GM18508 (cell line): ENCODE results near the gene MGMT.

Source experiments
- ATAC-seq: cut with Tn5 transposase; IDR thresholded peaks from one replicate; pipeline ENCODE4 v1.9.1; 2021; ENCODE audit warnings: moderate number of reproducible peaks; ENCODE audit not compliant: insufficient read depth, unreplicated experiment

The MGMT gene

DNA sequence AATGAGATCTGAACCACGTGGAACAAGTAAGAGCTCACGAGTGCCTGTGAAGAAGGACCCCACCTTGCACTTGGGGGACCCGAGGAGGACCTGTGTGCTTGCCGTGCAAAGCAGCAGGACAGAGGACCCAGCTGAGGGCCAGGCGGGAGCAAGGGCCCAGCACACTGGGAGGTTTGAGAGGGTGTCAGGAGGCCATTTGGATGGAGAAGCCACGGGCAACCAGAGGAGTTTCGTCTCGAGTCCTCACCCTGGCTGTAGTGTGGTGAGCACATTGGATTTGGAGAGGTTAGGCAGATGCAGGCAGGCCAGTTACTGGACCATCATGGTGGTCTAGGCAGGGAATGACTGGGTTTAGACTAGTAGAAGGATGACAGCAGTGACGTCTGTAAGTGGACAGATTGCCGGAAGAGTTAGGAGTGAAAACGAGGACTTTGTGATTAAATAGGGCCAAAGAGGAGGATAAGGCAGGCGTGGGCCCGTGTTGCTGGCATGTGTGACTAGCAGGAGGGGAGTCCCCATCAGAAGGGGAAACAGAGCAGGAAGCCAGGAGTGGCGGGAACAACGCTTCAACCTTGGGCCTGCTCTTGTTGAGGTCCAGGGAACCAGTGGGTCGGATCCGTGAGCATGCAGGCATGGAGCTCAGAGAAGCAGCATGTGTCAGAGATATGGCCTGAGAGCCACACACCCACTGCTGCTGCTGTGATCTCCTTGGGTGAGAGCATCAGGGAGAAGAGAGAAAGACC is 208.2 kb downstream of the MGMT start:
- no peak for ATAC-seq

DNA sequence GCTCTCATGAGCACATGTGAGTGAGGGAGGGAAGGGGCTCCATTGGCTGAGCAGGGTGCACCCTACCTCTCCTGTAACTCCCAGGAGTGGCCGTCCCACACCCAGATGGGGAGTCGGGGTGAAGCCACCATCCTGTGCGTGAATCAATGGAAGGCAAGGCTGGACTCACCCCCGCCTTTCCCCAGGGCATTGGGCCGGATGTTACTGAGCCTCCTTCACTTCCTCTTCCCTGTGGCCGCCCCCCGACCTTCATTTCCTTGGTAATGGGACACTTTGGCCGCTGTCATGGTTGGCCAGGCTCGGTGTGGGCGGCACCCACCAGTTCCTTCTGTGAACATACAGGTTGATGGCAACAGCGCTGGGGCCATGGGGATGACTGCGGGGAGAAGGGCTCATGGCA is 209.0 kb downstream of the MGMT start:
- ATAC-seq, result no peak

DNA sequence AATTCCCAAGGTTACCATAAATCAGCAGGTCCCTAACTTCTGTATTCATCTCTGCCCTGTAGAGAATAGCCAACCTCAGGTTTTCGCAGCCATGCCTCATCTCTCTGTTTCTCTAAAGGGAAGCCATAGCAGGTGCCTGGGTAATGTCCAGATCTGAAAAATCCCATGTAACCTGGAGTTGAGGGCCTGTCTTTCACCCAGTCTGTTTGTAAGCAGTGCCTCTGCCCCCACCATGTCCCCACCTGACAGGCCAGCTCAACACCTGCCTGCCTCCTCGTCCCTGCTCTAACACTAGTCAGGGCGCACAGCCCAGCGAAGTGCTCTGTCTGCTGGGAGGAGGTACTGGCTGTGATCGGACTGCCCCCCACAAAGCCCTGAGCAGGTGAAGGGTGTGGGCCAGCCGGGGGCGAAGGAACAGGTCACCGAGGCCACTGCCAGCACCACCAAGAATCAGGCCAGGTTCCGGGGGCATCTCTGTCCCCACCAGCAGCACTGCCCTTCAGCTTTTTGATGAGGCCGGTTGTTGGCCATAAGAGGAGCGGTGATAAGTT is 210.4 kb downstream of the MGMT start:
- no peak for ATAC-seq

DNA sequence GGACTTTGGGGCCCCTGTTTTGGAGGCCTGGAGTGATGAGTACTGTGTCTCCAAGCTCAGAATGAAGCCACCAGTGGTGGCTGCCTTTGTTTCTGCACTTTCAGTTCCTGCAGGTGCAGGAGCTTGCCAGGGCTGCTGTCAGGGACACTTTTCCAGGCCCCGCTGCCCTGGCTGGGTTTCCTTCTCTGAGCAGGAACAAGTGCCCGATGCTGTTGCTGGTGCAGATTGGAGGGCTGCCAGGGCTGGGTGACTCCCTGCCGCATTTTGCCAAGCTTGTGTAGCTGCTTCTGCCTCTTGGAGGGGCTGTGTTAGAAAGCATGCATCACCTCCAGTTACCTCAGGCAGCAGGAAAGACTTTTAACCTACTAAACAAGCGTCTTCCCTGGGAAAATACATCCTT is 211.1 kb downstream of the MGMT start:
- ATAC-seq, result no peak

DNA sequence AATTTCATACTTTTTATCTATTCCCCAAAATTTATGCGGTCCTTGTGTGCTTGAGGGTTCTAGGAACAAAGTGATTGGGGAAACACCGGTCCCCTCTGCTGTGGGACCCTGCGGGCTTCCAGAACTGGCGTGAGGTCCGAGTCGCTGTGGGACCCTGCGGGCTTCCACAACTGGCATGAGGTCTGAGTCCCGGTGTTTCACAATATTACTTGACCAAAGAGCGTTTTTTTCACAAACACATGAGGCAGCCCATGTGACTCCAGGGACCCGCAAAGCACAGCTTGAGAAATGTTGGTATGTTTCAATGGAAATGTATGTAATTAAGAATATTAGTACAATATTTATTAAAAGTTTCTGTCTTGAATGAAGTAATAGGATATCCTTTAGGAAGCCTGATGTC is 212.2 kb downstream of the MGMT start:
- ATAC-seq, result no peak

DNA sequence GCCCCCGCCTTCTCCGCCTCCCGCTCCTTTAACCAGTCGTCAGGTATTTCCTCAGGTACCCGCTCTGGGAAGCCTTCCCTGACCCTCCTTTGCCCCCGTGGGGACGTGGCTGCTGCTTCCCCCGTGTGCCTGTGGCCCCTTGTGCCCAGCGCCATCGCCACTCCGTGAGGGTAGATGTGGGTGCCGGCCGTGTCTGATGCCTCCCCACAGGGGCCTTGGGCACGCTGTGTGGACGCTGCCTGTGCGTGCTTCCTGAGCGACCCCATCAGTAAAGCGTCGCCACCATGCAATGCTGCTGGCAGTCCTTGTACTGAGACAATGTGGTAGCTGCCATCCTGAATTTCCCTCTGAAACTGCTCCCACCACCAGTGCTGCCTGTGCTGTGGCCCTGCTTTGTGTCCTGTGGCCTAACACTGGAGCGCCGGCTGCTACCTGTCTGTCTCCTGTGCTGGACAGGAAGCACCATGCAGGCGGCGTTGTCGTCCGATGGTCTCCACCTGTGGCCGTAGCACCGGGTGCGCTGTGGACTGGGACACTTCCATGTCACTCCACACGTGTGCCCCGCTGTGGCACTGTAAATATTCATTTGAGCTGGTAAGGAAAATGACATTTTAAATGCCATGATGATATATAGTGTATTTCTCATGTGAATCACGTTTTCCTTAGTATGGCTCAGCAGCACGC is 213.8 kb downstream of the MGMT start:
- no peak for ATAC-seq

DNA sequence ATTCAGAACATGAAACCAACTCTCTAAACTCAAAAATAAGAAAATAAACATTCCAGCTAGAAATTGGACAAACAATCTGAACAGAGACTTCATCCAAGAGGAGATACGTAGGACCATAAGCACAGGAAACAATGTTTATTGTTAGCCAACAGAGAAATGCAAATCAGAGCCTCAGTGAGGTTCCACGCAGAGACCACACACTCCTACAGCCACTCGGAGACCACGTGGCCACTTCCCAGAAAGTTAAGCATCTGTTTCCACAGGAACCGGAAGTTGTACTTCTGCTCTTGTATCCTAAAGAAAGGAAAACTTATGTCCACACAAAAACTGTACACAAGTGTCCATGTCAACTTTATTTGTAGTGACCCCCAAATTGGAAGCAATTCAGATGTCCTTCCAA is 214.8 kb downstream of the MGMT start:
- ATAC-seq, result no peak

DNA sequence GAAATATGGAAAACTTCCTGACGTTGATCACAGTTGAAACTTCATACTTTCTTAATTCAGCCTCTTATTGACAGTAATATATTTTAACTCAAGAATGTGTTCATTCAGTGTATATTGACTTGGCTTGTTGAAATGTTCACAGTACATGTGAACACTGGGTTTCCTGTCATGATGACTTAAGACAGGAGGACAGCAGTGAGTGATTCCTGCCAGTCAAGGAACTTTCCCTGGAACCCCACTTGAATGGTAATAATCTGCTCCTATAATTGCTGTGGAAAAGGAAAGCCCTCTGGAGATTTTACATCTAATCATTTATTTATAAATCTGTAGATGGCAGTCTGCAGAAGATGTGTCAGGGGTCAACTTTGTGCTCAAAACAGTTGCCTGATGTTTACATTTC is 216.5 kb downstream of the MGMT start:
- no peak for ATAC-seq

DNA sequence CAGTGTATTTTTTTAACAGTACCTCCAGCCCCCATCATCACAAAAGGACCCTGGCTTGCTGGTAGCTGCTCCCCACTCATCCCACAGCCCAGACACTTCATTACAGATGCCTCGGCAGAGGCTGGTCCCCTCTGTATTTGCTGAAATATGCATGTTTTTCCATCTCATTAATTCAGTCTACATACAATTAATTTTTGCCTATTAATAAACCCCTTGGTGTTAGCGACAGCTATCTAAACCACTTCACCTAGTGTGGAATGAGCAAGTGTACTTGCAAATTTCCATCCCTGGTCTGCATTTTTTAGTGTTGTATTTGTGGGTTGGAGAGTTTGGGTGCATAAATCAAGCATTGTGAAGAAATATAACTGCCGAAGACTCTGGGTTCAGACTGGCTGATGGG is 216.9 kb downstream of the MGMT start:
- no peak for ATAC-seq

DNA sequence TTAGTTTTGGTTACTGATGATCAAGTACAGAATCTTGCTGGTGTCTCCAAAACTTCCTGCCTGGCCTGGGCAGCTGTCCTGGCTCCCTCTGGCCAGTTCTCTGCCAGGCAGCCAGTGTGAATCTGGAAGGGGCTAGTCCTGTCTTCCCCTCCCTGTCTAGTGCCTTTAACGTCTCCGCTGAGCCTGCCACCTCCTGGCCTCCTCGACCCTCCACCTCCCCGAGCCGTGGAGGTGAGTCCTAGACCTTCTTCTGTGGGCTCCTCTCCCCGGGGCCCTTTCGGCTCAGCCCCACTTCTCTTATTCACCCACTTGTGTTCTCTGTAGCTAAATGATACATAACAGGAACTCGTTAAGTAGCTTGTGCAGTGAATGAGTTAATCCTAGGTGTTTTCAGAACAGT is 218.2 kb downstream of the MGMT start:
- no peak for ATAC-seq

DNA sequence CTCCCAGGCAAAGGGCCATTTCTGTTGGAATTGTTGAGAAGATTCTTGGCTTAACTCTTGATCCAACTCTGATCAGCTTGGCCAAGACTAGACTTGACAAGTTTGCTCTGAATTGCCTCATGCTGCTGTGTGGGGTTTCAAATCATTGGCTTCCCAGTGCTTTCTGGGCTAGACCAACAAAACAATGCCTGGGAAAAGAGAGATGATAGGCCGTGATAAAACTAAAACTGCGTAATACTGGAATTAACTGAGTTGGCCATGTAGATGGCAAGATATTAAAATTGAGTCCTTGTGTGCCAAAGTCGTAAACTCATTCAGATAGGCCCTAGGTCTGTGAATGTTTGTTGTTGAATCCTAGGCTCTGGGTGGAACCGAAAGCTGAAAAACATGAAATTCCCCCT is 222.6 kb downstream of the MGMT start:
- ATAC-seq, result no peak

DNA sequence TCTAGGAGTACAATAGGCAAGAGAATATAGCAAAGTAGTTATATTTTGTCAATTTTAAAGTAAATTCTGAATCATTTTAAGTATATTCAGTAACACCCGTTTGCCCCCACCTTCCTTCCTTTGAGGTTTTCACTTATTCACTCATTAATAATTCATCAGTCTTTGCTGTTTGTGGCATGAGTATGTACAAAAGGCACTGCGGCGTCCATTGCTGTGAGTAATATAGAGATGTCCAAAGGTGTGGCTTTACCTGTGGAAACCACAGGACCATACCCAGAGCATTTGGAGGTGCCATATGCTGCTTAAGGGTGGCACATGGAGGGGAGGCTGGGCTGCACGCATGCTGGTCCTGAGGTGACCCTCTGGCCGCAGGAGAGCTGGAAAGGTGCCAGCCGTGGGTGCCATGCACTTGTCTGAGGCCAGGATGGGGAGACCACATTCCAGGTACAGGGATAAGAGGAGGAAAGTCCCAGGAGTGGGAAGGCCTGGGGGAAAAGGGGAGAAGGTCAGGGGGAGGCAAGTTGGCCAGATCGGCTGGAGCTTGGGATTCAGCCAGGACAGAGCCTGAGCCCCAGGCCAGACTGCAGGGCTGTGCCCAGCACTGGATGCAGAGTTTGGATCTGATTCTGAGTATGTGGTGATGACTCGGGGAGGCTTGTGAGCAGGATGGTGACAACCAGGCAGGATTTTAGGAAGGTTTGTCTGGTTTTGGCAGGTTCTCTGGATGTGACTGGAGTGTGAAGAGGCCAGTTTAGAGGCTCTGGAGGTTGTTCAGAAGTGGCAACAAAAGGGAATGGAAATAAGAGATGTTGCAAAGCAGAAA is 223.4 kb downstream of the MGMT start:
- no peak for ATAC-seq

DNA sequence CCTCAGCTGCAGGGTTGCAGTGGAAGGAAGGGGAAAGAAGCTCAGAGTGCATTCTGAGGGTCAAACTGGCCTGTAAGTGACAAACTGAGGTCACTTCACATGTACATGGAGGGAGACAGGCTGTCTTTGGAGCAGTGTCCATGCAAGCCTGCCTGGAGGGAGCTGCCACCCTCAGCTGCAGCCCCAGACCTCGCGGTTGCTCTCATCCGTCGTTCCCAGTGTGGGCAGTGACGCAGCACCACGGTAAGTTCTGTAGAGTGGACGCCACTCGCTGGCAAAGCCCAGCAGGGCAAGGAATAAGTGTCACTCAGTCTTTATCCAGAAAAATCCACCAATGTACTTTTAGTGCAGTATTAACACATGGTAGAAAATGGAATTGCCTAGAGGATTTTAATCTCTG is 225.7 kb downstream of the MGMT start:
- ATAC-seq, result no peak

DNA sequence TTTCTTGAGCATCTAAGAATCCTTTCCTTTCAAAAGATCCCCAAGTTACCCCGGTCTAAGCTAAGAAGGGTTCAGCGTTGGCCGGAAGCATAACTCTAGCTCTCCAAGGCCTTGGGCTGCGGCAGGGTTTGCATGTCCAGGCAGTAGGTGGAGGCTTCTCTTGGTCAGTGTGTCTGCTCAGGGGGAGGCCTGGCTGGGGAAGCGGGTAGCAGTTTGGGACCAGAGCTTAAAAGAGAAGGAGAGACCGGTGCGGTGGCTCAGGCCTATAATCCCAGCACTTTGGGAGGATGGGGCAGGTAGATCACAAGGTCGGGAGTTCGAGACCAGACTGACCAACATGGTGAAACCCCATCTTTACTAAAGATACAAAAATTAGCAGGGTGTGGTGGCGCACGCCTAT is 226.3 kb downstream of the MGMT start:
- no peak for ATAC-seq

DNA sequence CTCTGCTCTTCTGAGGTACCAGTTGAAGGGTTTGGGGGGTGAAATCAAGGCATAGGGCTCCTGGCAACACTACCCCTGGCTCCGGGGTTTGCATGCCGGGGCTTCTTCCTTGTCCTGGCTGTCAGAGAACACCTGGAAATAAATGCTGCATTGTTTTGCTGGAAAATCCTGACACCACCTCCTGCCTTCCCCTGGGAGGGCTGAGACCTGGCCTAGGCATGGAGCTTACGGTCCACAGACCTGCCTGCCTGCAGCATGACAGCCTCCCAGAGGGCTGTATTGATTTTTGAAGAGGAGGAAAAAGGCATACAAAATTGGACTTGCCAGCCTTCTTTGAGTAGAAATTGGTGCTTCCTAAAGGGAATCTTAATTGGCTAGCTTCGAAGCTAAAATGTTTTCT is 227.1 kb downstream of the MGMT start:
- ATAC-seq, result no peak

DNA sequence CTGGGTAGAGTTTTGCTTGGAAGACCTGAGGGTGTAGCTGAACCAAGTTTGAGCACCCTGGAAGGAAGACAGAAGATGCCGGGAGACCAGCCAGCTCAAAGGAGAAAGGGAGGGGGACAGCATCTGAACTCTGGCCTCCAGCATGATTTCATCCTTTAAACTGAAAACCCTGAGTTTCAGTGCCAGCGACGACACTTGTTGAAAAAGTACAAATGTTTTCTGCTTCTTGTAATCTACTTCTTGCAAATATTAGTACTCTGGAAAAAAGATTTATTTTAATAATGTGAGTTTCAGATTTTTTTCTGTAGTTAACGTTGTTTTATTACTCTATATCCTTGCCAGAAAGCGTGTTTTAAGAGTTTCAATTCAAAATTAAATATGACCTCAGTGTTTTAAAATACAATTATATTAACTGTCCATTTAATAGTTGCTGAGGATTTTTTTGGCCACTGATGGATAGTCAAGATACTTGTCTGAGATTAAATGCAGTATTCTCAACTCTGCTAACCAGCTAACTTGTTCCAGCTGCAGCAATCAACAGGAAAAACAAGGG is 227.7 kb downstream of the MGMT start:
- no peak for ATAC-seq

DNA sequence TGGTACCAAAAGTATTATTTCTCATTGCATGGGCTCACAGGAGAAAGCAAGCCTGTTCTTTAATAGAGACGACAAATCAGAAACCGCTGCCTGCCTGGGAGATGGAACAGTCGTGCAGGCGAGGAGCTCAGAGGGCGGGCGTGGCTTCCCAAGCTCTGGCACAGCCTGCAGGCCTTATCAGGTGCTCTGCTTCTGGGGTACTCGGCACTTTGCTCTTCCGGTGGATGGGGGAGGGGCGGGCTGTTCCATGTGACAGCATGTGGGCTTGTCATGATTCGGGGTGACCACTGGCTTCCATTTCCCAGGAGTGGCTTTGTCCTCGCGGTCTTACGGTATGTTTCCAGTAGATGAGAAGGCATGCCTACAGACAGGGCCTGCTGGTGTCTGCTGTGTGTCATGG is 228.6 kb downstream of the MGMT start:
- no peak for ATAC-seq

DNA sequence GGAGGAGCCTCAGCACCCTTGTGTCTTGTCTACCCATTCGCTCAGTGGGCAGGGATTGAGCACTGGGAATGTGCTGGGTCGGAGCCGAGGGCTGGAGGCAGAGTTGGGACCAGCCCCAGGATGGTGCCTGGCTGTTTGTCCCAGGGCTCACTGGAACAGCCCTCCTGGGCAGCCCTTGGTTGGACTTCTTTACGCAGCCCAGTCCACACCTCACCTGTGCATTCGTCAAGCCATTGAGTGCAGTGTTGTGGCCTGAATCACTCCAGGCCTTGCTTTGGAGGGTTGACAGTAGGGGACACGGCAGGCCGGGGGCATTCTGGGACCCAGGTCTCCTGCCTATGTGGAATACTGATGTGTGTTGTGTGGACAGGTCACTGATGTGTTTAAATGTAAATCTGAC is 229.6 kb downstream of the MGMT start:
- no peak for ATAC-seq

DNA sequence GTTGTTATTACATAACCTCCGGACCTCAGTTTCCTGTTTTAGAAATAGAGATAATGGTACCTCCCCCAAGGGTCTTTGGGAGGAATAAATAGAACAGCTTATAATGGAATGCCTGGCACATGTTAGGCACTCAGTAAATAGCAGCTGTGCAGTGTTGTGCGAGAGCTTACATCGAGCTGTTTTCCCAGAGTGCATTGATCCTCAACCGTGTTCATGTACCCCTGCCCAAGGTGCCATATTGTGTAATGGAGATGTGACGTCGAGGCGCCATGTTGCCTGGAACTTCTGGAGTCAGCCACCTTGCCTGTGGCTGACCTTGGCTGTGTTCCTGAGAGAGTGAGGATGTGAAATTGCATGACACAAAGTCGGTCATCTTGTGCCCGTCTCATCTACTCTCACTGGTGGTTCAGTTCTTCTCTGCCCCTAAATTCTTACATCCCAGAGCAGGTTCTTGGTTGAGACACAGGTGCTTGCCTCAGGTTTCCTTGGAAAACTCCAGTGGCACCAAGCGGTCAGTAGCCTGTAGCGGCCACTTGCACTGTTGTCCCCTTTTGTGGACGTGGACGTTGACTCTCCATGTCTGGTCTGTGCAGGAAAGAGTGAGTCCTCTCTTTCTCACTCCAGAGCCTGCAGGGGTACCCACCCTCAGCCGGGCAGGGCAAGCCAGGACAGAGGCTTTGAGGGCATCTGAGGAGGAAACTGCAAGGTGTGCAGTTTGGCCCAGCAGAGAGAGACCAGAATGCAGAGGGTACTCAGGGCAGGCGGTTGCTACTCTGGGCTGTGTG is 230.6 kb downstream of the MGMT start:
- no peak for ATAC-seq

DNA sequence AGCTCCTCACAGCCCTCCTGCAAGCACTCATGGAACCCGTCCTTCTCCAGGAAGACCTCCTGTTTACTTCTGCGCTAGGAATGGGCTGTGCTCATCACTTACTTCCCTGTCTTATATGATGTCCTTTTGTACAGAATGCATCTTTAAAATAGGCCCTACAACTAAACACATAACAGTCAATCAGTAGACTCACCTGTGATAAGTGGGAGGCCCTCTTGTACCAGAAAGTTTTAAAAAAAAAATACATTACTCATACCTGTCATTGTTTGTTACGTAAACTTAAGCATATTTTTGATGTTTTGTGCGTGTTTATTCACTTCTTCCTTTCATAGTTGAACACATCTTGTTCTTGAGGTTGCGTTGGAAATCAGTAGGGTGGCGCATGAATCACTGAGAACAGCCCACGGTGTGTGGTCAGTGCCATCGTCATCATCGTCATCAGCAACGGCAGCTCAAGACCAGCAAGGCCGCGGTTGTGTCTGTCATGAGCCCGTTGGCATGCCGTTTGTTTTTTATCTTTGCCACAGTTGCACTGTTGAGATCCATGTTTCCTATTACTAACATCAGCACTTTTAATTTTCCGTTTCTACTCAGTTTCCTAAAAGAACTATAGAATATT is 232.8 kb downstream of the MGMT start:
- ATAC-seq, result no peak
